Body of pancreas (tissue), 4 donors: ENCODE results near the gene BPIFA2. TPM values are rescaled to one million over a fixed set of nuclear protein-coding genes. Genes with fewer than 3 reads are reported as not detected.

ENCODE experiments used
- ATAC-seq: fragments of 150-250 bp; one replicate; pipeline ENCODE4 v1.9.1; 2016
- DNase-seq, 4 donors: peaks; one replicate each; pipeline ENCODE4 v3.0.0-alpha.2; 2019
- H3K27ac ChIP-seq, 4 donors: fragments of 200-600 bp; sonication (generic); 1 replicate in 3 of 4; 2 replicates in 1 of 4; pipeline versions ENCODE4 v1.5.1 to v1.6.1; 2016 to 2019; ENCODE audit warnings: mild to moderate bottlenecking in 1 of 4, mixed read lengths in 1 of 4, moderate library complexity in 1 of 4
- H3K27me3 ChIP-seq, 2 donors: fragments of 200-600 bp; sonication (generic); one replicate each; pipeline ENCODE4 v1.6.0; 2016; ENCODE audit warnings: mild to moderate bottlenecking in 1 of 2
- H3K36me3 ChIP-seq, 2 donors: fragments of 200-600 bp; sonication (generic); replicated peaks in 1 of 2; 2 replicates each; pipeline ENCODE4 v1.5.1; 2016; ENCODE audit warnings: low read depth in 2 of 2; ENCODE audit not compliant: insufficient read depth in 1 of 2
- H3K4me1 ChIP-seq: fragments of 200-600 bp; sonication (generic); one replicate; pipeline ENCODE4 v1.6.0; 2016
- H3K4me3 ChIP-seq, 2 donors: fragments of 200-600 bp; sonication (generic); 1 replicate in 1 of 2; 2 replicates in 1 of 2; pipeline ENCODE4 v1.5.1; 2016 to 2019
- H3K9me3 ChIP-seq, 3 donors: fragments of 200-600 bp; sonication (generic); 1 replicate in 2 of 3; 2 replicates in 1 of 3; pipeline ENCODE4 v1.5.1; 2016
- CTCF ChIP-seq, 7 experiments: fragments of 450-650 bp in 4 of 7; fragments of 200-600 bp in 3 of 7; sonication (generic) in 3 of 7; IDR thresholded peaks; one replicate each; pipeline ENCODE4 v1.5.1; 2016 to 2019; ENCODE audit warnings: antibody characterized with exemption in 7 of 7
- POLR2A ChIP-seq, 3 donors: fragments of 450-650 bp; IDR thresholded peaks; one replicate each; pipeline ENCODE4 v1.6.1; 2016; ENCODE audit warnings: antibody characterized with exemption in 3 of 3, mild to moderate bottlenecking in 2 of 3
- WGBS, 2 donors: methylation state at CpG; one replicate each; pipeline ENCODE4 v1.1.5; 2017; 5-methylcytosine and 5-hydroxymethylcytosine counted together
- intact Hi-C: fragments of 100-400 bp; cut with DNase I; formaldehyde crosslinking; loops from one replicate; pipeline ENCODE4 v1.15.1; 2023
- total RNA-seq, 2 donors: library from RNA; depleted of rRNA; stranded (reverse); fragments of >200 nt; gene quantifications; one replicate each; pipeline ENCODE4 v1.1.0, GENCODE V29; 2016

Gene BPIFA2
- total RNA-seq, 2 donors from 2014 or later: not detected

GRCh38 chr20:33131949-33132473 is 35.9 kb upstream of the BPIFA2 start:
- WGBS, 2 donors: 69 to 89% methylated on average over 3 to 5 of the region's 5 CpGs
- DNase-seq (no peak), ATAC-seq (no peak)
- H3K9me3 ChIP-seq: no peaks in the 10 kb centered on the region
- no peak overlapping the region for H3K4me3 ChIP-seq
- H3K27me3 ChIP-seq: no peaks in the 10 kb centered on the region
- TF ChIP-seq POLR2A (IDR thresholded peaks at IDR 0.05): no peak
- no peak for TF ChIP-seq CTCF (IDR thresholded peaks at IDR 0.05)
- no peaks in the 10 kb centered on the region for H3K36me3 ChIP-seq
- intact Hi-C loops: no loop called here
- no peak overlapping the region for H3K27ac ChIP-seq
- peaks cover 22% of the 10 kb centered on the region for H3K4me1 ChIP-seq

GRCh38 chr20:33132513-33133372 is 35.2 kb upstream of the BPIFA2 start:
- Histone ChIP-seq H3K9me3 (no peaks in the 10 kb centered on the region), H3K27ac (no peak overlapping the region), H3K36me3 (no peaks in the 10 kb centered on the region), H3K4me1 (peaks cover 16% of the 10 kb centered on the region), H3K27me3 (no peaks in the 10 kb centered on the region), H3K4me3 (no peak overlapping the region)
- 61 to 68% methylated on average over 11 to 13 of the region's 14 CpGs for WGBS, 2 donors
- intact Hi-C loops: no loop called here
- ATAC-seq (no peak), DNase-seq (no peak)
- TF ChIP-seq POLR2A (IDR thresholded peaks at IDR 0.05) (no peak), CTCF (IDR thresholded peaks at IDR 0.05) (no peak)

DNA sequence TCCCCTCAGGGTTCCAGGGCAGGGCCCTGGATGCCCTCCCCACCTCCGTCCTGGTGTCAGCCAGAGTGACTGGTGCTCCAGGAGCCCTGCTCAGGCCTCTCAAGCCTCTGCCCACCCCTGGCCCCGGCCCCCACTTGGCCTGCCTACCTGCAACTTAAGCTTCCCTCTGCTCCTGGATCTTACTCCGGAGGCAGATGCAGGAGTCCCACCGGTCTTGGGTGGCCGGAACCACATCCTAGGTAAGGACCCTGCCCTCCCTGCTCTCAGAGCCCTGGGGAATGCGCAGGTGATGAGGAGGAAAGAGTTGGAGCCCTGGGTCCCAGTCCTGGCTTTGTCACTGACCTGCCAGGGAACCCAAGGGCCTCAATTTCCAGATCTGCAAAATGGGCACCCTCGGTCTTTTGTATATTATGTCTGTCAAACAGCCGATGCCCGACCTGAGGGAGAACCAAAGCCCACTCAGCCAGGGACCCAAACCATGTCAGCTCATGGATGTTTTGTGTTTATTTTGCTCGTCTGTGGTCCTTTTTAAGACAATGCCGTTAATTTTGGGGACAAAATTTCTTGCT is 34.5 kb upstream of the BPIFA2 start:
- Histone ChIP-seq H3K36me3 (no peaks in the 10 kb centered on the region), H3K4me3 (no peak overlapping the region), H3K4me1 (peaks cover 10% of the 10 kb centered on the region), H3K27ac (no peak overlapping the region), H3K9me3 (no peaks in the 10 kb centered on the region), H3K27me3 (no peaks in the 10 kb centered on the region)
- 82 to 85% methylated on average over 10 to 11 of the region's 11 CpGs for WGBS, 2 donors
- TF ChIP-seq CTCF (IDR thresholded peaks at IDR 0.05): no peak
- TF ChIP-seq POLR2A (IDR thresholded peaks at IDR 0.05): no peak
- ATAC-seq (no peak), DNase-seq (no peak)
- intact Hi-C loops: no loop called here

GRCh38 chr20:33137195-33137594 is 30.8 kb upstream of the BPIFA2 start:
- WGBS, 2 donors: 68 to 77% methylated on average over 3 of the region's 3 CpGs
- Histone ChIP-seq H3K4me3 (no peak overlapping the region), H3K4me1 (no peaks in the 10 kb centered on the region), H3K27ac (no peak overlapping the region), H3K36me3 (no peaks in the 10 kb centered on the region), H3K9me3 (no peaks in the 10 kb centered on the region), H3K27me3 (no peaks in the 10 kb centered on the region)
- DNase-seq: no peak
- intact Hi-C loops: no loop called here
- TF ChIP-seq CTCF (IDR thresholded peaks at IDR 0.05) (no peak), POLR2A (IDR thresholded peaks at IDR 0.05) (no peak)
- no peak for ATAC-seq
